Thoracic aorta (tissue), 2 donors: Measurements from ENCODE around the gene HIF3A. TPM values are rescaled to one million over a fixed set of nuclear protein-coding genes. Genes with fewer than 3 reads are reported as not detected.

Experiments
- ATAC-seq: fragments of 150-250 bp; one replicate; pipeline ENCODE4 v1.8.0; 2017; ENCODE audit warnings: low read depth; ENCODE audit not compliant: insufficient number of reproducible peaks, low FRiP score
- DNase-seq: peaks from one replicate; pipeline ENCODE4 v3.0.0-alpha.2; 2020; ENCODE audit warnings: low spot score
- H3K27ac ChIP-seq, 2 donors: fragments of 200-600 bp; sonication (generic); 1 replicate in 1 of 2; 2 replicates in 1 of 2; pipeline ENCODE4 v1.5.1; 2016; ENCODE audit warnings: mild to moderate bottlenecking in 2 of 2, moderate library complexity in 2 of 2
- H3K27me3 ChIP-seq: fragments of 200-600 bp; sonication (generic); replicated peaks from 2 replicates; pipeline ENCODE4 v1.6.0; 2016; ENCODE audit warnings: mild to moderate bottlenecking; ENCODE audit not compliant: insufficient read depth
- H3K36me3 ChIP-seq: fragments of 200-600 bp; sonication (generic); one replicate; pipeline ENCODE4 v1.5.1; 2016
- H3K4me1 ChIP-seq, 2 donors: fragments of 200-600 bp; sonication (generic); 1 replicate in 1 of 2; 2 replicates in 1 of 2; pipeline versions ENCODE4 v1.5.1 to v1.6.0; 2016; ENCODE audit warnings: low read depth in 2 of 2, mild to moderate bottlenecking in 1 of 2; ENCODE audit not compliant: control insufficient read depth in 1 of 2
- H3K4me3 ChIP-seq: fragments of 200-600 bp; sonication (generic); 2 replicates; pipeline ENCODE4 v1.5.1; 2016; ENCODE audit warnings: mild to moderate bottlenecking
- H3K9me3 ChIP-seq: fragments of 200-600 bp; sonication (generic); 2 replicates; pipeline ENCODE4 v1.5.1; 2016
- total RNA-seq, 2 donors: library from RNA; depleted of rRNA; stranded (reverse); fragments of >200 nt; gene quantifications; one replicate each; pipeline versions ENCODE4 v1.1.0 to v1.2.3, GENCODE V29; 2016
- TF ChIP-seq, protein P1 (sequence below): fragments of 200-600 bp; sonication (generic); IDR thresholded peaks from one replicate; pipeline ENCODE4 v1.5.1; 2019; ENCODE audit warnings: antibody characterized with exemption

HIF3A gene
- total RNA-seq, 2 donors from 2014 or later, result 85.6 to 189 TPM

DNA sequence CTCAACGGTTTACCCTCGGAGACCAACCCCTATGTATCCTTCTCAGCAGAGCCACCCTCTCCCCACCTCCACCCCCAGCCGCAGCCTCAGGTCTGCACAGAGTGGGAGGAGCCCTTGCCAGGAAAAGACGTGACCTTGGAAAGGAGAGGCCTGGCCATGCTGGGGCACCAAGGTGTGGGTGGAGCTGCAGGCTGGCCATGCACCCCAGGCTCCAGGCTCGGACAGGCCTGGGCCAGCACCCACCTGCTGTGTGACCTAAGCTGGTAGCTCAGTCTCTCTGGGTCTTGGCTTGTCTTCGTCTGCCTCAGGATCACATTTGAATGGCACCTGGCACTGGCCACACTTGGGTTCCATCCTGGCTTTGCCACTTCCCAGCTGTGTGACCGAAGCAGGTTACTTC, 87.0 kb downstream of the HIF3A start:
- Histone ChIP-seq H3K4me1 (peaks cover 13 to 21% of the 10 kb centered on the region in 2 donors), H3K36me3 (peaks cover 36% of the 10 kb centered on the region), H3K4me3 (no peak overlapping the region), H3K27ac (no peak overlapping the region), H3K9me3 (no peaks in the 10 kb centered on the region), H3K27me3 (no peaks in the 10 kb centered on the region)
- no peak for DNase-seq
- no peak for ATAC-seq
- TF ChIP-seq, protein P1, sequence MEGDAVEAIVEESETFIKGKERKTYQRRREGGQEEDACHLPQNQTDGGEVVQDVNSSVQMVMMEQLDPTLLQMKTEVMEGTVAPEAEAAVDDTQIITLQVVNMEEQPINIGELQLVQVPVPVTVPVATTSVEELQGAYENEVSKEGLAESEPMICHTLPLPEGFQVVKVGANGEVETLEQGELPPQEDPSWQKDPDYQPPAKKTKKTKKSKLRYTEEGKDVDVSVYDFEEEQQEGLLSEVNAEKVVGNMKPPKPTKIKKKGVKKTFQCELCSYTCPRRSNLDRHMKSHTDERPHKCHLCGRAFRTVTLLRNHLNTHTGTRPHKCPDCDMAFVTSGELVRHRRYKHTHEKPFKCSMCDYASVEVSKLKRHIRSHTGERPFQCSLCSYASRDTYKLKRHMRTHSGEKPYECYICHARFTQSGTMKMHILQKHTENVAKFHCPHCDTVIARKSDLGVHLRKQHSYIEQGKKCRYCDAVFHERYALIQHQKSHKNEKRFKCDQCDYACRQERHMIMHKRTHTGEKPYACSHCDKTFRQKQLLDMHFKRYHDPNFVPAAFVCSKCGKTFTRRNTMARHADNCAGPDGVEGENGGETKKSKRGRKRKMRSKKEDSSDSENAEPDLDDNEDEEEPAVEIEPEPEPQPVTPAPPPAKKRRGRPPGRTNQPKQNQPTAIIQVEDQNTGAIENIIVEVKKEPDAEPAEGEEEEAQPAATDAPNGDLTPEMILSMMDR, result no peak

GRCh38 chr19:46384396-46384795, 87.6 kb downstream of the HIF3A start:
- Histone ChIP-seq H3K27me3 (no peaks in the 10 kb centered on the region), H3K36me3 (peaks cover 39% of the 10 kb centered on the region), H3K4me1 (peaks cover 10 to 15% of the 10 kb centered on the region in 2 donors), H3K4me3 (no peak overlapping the region), H3K27ac (no peak overlapping the region), H3K9me3 (no peaks in the 10 kb centered on the region)
- TF ChIP-seq, protein P1, result no peak
- ATAC-seq (no peak), DNase-seq (no peak)

GRCh38 chr19:46385636-46386035, 88.8 kb downstream of the HIF3A start:
- DNase-seq (no peak), ATAC-seq (no peak)
- Histone ChIP-seq H3K36me3 (peaks cover 50% of the 10 kb centered on the region), H3K27ac (no peak overlapping the region), H3K4me1 (peaks cover 0 to 5% of the 10 kb centered on the region in 2 donors), H3K27me3 (no peaks in the 10 kb centered on the region), H3K4me3 (no peak overlapping the region), H3K9me3 (no peaks in the 10 kb centered on the region)
- TF ChIP-seq, protein P1, result no peak

- DNase-seq (no peak), ATAC-seq (no peak)
- Histone ChIP-seq H3K9me3 (no peaks in the 10 kb centered on the region), H3K27me3 (no peaks in the 10 kb centered on the region), H3K36me3 (peaks cover 50% of the 10 kb centered on the region), H3K4me3 (no peak overlapping the region), H3K4me1 (peaks cover 0 to 7% of the 10 kb centered on the region in 2 donors), H3K27ac (no peak overlapping the region)
- TF ChIP-seq, protein P1, result no peak
These were observed 89.3 kb downstream of the HIF3A start for GRCh38 chr19:46386151-46386550.

DNA sequence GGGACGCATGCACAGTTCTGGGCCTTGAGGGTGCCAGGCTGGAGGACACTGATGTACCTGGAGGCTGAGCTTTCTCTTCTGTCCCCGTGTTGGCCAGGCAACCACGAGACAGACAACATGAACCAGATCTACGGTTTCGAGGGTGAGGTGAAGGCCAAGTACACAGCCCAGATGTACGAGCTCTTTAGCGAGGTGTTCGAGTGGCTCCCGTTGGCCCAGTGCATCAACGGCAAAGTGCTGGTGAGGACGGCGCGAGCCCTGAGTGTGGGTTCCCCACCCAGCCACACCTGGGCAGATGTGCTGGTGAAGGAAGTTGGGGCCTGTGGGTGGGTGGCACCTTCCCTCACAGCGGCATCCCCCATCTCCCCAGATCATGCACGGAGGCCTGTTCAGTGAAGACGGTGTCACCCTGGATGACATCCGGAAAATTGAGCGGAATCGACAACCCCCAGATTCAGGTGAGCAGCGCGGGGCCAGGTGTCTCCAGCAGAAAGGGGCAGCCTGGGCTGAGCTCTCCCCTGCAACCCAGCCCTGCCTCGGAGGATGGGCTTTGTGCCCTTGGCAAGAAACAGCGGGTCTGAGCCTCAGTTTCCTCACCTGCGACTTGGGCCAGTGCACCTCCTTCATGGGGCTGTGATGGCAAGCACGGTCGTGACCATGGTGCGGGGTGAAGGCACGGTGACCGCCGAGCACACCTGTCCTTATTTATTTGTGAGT, 90.3 kb downstream of the HIF3A start:
- no peak for DNase-seq
- H3K9me3 ChIP-seq, result no peaks in the 10 kb centered on the region
- H3K27ac ChIP-seq, result no peak overlapping the region
- H3K4me1 ChIP-seq, result peaks cover 2 to 17% of the 10 kb centered on the region in 2 donors
- peaks cover 45% of the 10 kb centered on the region for H3K36me3 ChIP-seq
- no peak for ATAC-seq
- no peaks in the 10 kb centered on the region for H3K27me3 ChIP-seq
- H3K4me3 ChIP-seq, result no peak overlapping the region
- TF ChIP-seq, protein P1, result no peak
